Osteoblast (primary cell): ENCODE measurements around the gene EBLN1. TPM values are rescaled to one million over a fixed set of nuclear protein-coding genes. Genes with fewer than 3 reads are reported as not detected.

Source experiments
- DNase-seq: peaks from one replicate; pipeline ENCODE4 v3.0.0; 2011; ENCODE audit warnings: low spot score, mixed read lengths; ENCODE audit not compliant: insufficient read length; ENCODE audit errors: missing footprints
- H2AFZ ChIP-seq: 2 replicates; pipeline ENCODE4 v1.6.0; 2011; ENCODE audit warnings: mild to moderate bottlenecking, low read length
- H3K27ac ChIP-seq: 2 replicates; pipeline ENCODE4 v1.5.1; 2011; ENCODE audit warnings: mild to moderate bottlenecking, low read depth, low read length, moderate library complexity
- H3K27me3 ChIP-seq: 2 replicates; pipeline ENCODE4 v1.6.0; 2012; ENCODE audit warnings: mild to moderate bottlenecking, control low read depth, inconsistent platforms, low read length, moderate library complexity; ENCODE audit not compliant: insufficient read depth
- H3K36me3 ChIP-seq: 2 replicates; pipeline ENCODE4 v1.5.1; 2011; ENCODE audit warnings: mild to moderate bottlenecking, low read length, control low read depth, moderate library complexity; ENCODE audit not compliant: insufficient read depth
- H3K4me1 ChIP-seq: 2 replicates; pipeline ENCODE4 v1.5.1; 2011; ENCODE audit warnings: mild to moderate bottlenecking, low read length, control low read depth, moderate library complexity; ENCODE audit not compliant: insufficient read depth
- H3K4me2 ChIP-seq: 2 replicates; pipeline ENCODE4 v1.6.0; 2011; ENCODE audit warnings: mild to moderate bottlenecking, low read length; ENCODE audit not compliant: insufficient read depth
- H3K4me3 ChIP-seq: fragments of 200-600 bp; sonication (generic); 3 replicates; pipeline ENCODE4 v1.5.1; 2012; ENCODE audit warnings: mild to moderate bottlenecking, low read length, inconsistent platforms; ENCODE audit not compliant: insufficient read depth
- H3K79me2 ChIP-seq: 2 replicates; pipeline ENCODE4 v1.6.0; 2012; ENCODE audit warnings: mild to moderate bottlenecking, low read length, control low read depth, inconsistent platforms; ENCODE audit not compliant: insufficient read depth
- H3K9me3 ChIP-seq: 2 replicates; pipeline ENCODE4 v1.5.1; 2011; ENCODE audit warnings: low read depth, low read length, control low read depth
- H4K20me1 ChIP-seq: 2 replicates; pipeline ENCODE4 v1.6.0; 2012; ENCODE audit warnings: mild to moderate bottlenecking, low read length, control low read depth; ENCODE audit not compliant: insufficient read depth
- total RNA-seq: library from RNA; depleted of rRNA; stranded (reverse); fragments of >200 nt; gene quantifications from 2 replicates; pipeline ENCODE4 v1.2.3, GENCODE V29; 2012
- TF ChIP-seq, protein P1 (sequence below): IDR thresholded peaks from 2 replicates; pipeline ENCODE4 v1.5.1; 2011; ENCODE audit warnings: mild to moderate bottlenecking, low read depth, low read length, moderate library complexity; ENCODE audit errors: extremely low read depth

EBLN1 gene
- total RNA-seq, 1 donor, result not detected

DNA sequence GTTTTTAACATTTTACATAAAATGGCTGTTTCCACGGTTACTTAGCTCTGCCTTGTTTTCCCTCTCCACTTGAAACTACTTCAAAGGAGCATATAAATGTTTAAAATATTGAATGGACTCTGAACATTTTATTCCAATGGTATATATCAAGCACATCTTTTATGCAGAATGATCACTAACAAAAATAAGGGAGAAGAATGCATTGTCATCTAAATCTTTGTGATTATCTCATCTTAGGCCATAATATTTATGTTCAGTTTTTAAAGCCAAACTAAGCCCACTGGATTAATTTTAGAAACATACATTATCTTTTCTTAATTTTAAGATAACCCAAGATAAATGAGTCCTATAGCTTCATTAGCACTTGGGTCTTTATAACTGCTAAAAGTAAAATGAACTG is 13.4 kb upstream of the EBLN1 start:
- Histone ChIP-seq H3K4me1 (peaks cover 9% of the 10 kb centered on the region), H3K36me3 (no peaks in the 10 kb centered on the region), H3K27me3 (peaks cover 3% of the 10 kb centered on the region), H3K27ac (no peak overlapping the region), H3K79me2 (no peaks in the 10 kb centered on the region), H2AFZ (no peak overlapping the region), H3K4me2 (peak overlapping the region; percentile 88), H3K4me3 (peak overlapping the region; percentile 76), H3K9me3 (no peaks in the 10 kb centered on the region), H4K20me1 (no peaks in the 10 kb centered on the region)
- DNase-seq, result no peak
- TF ChIP-seq, protein P1, sequence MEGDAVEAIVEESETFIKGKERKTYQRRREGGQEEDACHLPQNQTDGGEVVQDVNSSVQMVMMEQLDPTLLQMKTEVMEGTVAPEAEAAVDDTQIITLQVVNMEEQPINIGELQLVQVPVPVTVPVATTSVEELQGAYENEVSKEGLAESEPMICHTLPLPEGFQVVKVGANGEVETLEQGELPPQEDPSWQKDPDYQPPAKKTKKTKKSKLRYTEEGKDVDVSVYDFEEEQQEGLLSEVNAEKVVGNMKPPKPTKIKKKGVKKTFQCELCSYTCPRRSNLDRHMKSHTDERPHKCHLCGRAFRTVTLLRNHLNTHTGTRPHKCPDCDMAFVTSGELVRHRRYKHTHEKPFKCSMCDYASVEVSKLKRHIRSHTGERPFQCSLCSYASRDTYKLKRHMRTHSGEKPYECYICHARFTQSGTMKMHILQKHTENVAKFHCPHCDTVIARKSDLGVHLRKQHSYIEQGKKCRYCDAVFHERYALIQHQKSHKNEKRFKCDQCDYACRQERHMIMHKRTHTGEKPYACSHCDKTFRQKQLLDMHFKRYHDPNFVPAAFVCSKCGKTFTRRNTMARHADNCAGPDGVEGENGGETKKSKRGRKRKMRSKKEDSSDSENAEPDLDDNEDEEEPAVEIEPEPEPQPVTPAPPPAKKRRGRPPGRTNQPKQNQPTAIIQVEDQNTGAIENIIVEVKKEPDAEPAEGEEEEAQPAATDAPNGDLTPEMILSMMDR, result no peak

DNA sequence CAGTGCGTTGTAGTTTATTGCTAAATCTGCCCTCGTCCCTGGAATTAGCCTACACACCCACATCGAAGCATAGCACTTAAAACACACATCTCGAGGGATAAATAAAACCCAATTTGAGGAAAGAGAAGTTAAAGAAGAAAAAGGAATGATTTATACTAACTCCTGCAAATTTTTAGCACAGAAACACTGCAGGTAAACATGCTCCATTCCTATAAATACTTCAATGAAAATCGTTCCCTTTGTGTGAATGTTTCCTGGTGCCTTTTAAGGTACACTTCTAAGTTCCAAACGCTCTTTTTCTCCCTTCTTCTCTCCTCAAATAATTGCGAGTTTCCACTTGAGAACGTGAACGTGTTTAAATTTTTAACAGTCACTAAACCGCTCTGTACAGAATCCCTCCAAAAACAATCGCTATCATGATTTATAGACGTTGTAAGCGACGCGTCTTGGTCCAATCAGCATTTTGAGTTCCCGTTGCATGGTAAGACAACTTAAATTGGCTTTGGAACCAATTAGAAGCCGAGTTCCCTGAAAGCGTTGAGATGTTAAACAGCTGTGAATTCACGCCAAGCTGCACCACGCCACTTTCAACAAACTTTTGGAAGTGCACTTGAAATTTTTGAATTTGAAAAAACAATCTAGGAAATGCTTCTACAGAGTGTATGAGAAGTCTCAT is 12.5 kb upstream of the EBLN1 start:
- peak; percentile 68 for DNase-seq
- peak overlapping the region; percentile 88 for H2AFZ ChIP-seq
- peak overlapping the region; percentile 88 for H3K4me2 ChIP-seq
- H3K27me3 ChIP-seq, result no peaks in the 10 kb centered on the region
- H3K4me1 ChIP-seq, result peaks cover 9% of the 10 kb centered on the region
- TF ChIP-seq, protein P1, result no peak
- H3K4me3 ChIP-seq, result peak overlapping the region; percentile 76
- H3K9me3 ChIP-seq, result no peaks in the 10 kb centered on the region
- H4K20me1 ChIP-seq, result no peaks in the 10 kb centered on the region
- no peaks in the 10 kb centered on the region for H3K79me2 ChIP-seq
- H3K36me3 ChIP-seq, result no peaks in the 10 kb centered on the region
- H3K27ac ChIP-seq, result peak overlapping the region; percentile 32

DNA sequence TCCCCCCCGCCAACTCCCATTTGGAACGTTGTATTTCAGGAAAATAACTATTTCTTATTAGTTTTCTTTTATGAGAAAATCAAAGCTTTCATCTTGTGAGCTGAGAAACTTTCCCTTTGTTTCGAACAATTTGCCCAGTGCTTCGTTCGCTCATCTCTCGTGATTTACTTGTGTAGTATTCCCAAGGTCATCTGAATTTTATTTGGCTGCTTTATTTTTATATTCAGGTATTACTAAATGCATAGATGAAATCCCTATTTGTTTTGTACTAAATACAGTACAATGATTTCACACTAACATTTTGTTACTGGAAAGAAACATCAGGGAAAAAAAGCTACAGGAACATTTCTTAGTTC is 12.0 kb upstream of the EBLN1 start:
- TF ChIP-seq, protein P1, result no peak
- H3K4me2 ChIP-seq, result peak overlapping the region; percentile 88
- H3K4me3 ChIP-seq, result peak overlapping the region; percentile 76
- no peaks in the 10 kb centered on the region for H3K79me2 ChIP-seq
- H3K36me3 ChIP-seq, result no peaks in the 10 kb centered on the region
- H3K27me3 ChIP-seq, result no peaks in the 10 kb centered on the region
- H3K9me3 ChIP-seq, result no peaks in the 10 kb centered on the region
- no peak for DNase-seq
- H2AFZ ChIP-seq, result peak overlapping the region; percentile 88
- H4K20me1 ChIP-seq, result no peaks in the 10 kb centered on the region
- H3K4me1 ChIP-seq, result peaks cover 9% of the 10 kb centered on the region
- H3K27ac ChIP-seq, result peak overlapping the region; percentile 32

DNA sequence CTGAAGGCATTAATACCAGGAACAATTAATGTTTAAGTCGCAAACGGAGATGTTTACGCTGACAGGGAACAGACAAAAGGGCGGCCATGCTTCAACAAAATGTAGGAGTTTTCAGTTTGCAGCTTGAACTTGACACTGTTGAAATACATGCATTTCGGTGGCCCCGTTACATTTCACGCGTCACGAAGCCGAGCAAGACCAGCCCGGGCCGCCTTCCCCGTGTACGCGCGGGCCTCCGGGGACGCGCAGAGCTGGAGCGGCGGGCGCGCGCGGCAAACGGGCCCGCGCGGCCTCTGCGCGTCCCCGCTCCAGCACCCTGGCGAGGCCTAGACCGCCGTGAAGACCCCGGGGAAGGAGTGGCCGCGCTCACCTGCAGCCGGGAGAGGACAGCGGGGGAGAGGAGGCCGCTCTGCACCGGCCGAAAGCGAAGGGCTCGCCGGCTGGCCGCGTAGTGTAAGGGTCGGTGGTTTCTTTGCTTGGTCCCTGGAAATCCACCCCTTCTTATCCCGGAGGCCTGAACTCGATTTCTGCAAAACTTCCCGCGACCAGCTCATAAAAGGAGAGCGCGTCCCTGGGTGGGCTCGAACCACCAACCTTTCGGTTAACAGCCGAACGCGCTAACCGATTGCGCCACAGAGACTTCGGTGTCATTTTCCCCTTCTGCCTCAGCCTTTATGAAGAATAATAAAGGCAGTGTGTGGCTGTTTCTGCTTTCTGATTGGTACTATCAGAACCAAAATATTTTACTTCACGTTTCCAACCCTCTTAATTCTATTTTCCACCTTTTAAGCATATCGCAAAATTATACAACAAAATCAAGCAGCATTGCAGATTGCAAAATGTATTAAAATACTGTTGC is 11.4 kb upstream of the EBLN1 start:
- peak; percentile 96 for DNase-seq
- H3K27me3 ChIP-seq, result no peaks in the 10 kb centered on the region
- H2AFZ ChIP-seq, result peak overlapping the region; percentile 93
- H3K4me2 ChIP-seq, result peak overlapping the region; percentile 88
- H3K79me2 ChIP-seq, result no peaks in the 10 kb centered on the region
- H3K36me3 ChIP-seq, result no peaks in the 10 kb centered on the region
- peaks cover 9% of the 10 kb centered on the region for H3K4me1 ChIP-seq
- no peaks in the 10 kb centered on the region for H4K20me1 ChIP-seq
- H3K4me3 ChIP-seq, result peak overlapping the region; percentile 76
- peak overlapping the region; percentile 88 for H3K27ac ChIP-seq
- TF ChIP-seq, protein P1, result no peak
- no peaks in the 10 kb centered on the region for H3K9me3 ChIP-seq
